Osteocyte (in vitro differentiated cells): ENCODE data around the gene DNMBP. TPM values are rescaled to one million over a fixed set of nuclear protein-coding genes. Genes with fewer than 3 reads are reported as not detected.

Experiments
- DNase-seq: peaks from one replicate; pipeline ENCODE4 v3.0.0; 2021; ENCODE audit warnings: mixed read lengths; ENCODE audit not compliant: unreplicated experiment; ENCODE audit errors: extremely low spot score
- H3K27ac Mint-ChIP-seq: one replicate; pipeline ENCODE4 v1.8.0; 2021; ENCODE audit warnings: mild to moderate bottlenecking, mixed read lengths; ENCODE audit not compliant: unreplicated experiment
- H3K27me3 Mint-ChIP-seq: one replicate; pipeline ENCODE4 v1.8.0; 2021; ENCODE audit warnings: mixed read lengths; ENCODE audit not compliant: unreplicated experiment
- H3K36me3 Mint-ChIP-seq: one replicate; pipeline ENCODE4 v1.8.0; 2021; ENCODE audit warnings: mixed read lengths; ENCODE audit not compliant: unreplicated experiment
- H3K4me1 Mint-ChIP-seq: one replicate; pipeline ENCODE4 v1.8.0; 2021; ENCODE audit warnings: mixed read lengths; ENCODE audit not compliant: unreplicated experiment
- H3K4me3 Mint-ChIP-seq: one replicate; pipeline ENCODE4 v1.8.0; 2021; ENCODE audit warnings: mild to moderate bottlenecking, moderate library complexity, mixed read lengths; ENCODE audit not compliant: unreplicated experiment
- H3K9me3 Mint-ChIP-seq: one replicate; pipeline ENCODE4 v1.8.0; 2021; ENCODE audit warnings: mixed read lengths; ENCODE audit not compliant: unreplicated experiment
- total RNA-seq: library from RNA; stranded (reverse); gene quantifications from 2 replicates; pipeline ENCODE4 v1.2.1, GENCODE V29; 2021
- TF ChIP-seq, protein P1 (sequence below): fragments of 200-600 bp; sonication (generic); IDR thresholded peaks from 2 replicates; pipeline ENCODE4 v1.5.0; 2021; ENCODE audit warnings: antibody characterized with exemption, mild to moderate bottlenecking, moderate library complexity

DNMBP gene
- total RNA-seq, 1 donor from 2014 or later = 16.2 TPM

DNA sequence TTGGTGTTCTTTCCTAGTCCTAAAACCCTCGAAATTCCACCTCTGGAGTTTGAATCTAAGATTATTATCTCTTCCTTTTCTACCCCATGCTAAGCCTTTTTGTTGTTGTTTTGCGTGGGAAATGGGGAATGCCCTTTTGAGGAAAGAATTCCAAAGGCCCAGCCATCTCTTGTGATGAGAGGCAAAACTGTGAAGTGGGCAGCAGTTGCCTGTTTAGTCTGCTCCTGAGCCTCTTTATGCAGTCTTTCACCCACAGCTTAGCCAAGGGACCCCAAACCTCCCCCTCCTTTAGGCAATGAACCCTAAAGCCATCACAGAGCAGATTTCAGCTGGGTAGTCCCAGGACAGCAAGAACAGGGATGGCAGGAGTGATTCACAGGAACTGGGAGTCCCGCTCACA lies 95.5 kb downstream of the DNMBP start:
- Mint-ChIP-seq H3K9me3 (no peaks in the 10 kb centered on the region), H3K4me1 (peaks cover 28% of the 10 kb centered on the region), H3K36me3 (peaks cover 3% of the 10 kb centered on the region), H3K27ac (peak overlapping the region; percentile 28), H3K4me3 (no peak overlapping the region), H3K27me3 (no peaks in the 10 kb centered on the region)
- no peak for DNase-seq
- TF ChIP-seq, protein P1, sequence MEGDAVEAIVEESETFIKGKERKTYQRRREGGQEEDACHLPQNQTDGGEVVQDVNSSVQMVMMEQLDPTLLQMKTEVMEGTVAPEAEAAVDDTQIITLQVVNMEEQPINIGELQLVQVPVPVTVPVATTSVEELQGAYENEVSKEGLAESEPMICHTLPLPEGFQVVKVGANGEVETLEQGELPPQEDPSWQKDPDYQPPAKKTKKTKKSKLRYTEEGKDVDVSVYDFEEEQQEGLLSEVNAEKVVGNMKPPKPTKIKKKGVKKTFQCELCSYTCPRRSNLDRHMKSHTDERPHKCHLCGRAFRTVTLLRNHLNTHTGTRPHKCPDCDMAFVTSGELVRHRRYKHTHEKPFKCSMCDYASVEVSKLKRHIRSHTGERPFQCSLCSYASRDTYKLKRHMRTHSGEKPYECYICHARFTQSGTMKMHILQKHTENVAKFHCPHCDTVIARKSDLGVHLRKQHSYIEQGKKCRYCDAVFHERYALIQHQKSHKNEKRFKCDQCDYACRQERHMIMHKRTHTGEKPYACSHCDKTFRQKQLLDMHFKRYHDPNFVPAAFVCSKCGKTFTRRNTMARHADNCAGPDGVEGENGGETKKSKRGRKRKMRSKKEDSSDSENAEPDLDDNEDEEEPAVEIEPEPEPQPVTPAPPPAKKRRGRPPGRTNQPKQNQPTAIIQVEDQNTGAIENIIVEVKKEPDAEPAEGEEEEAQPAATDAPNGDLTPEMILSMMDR = no peak

DNA sequence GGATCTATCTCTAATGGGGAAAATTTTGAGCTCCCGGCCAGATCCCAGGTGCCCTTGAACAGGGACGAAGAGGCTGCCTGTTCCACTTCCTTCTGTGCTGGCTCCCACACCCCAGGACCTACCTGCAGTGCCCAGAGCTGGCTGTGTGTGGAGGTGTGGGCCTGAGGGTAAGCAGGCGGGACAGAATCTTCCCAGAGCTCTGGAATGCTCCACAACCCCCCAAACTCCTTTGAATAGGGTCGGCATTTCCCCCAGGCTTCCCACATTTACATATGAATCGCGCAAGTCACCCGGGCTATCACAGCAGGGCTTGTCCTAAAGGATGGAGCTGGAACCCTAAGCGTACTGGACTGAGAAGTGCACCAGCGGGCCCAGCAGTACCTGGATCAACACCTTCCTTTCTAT lies 95.9 kb downstream of the DNMBP start:
- TF ChIP-seq, protein P1 = no peak
- Mint-ChIP-seq H3K4me3 (no peak overlapping the region), H3K4me1 (peaks cover 25% of the 10 kb centered on the region), H3K27me3 (no peaks in the 10 kb centered on the region), H3K36me3 (peaks cover 3% of the 10 kb centered on the region), H3K27ac (no peak overlapping the region), H3K9me3 (no peaks in the 10 kb centered on the region)
- no peak for DNase-seq

DNA sequence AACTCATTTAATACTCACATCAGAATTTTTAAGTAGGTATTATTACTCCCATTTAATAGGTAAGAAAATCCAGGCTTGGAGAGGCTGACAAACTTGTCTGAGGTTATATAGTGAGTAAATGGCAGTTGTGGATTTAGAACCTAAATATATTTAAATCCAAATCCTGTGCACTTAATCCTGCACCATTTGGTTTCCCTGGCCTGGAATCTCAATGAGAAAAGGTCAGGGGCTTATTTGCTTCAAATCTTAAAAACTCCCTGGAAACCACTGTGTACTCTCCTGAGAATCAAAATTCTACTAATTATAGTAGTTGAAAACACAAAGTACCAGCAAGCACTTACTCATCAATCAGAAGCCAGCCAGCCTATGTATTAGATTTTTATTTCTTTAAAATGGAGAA lies 97.7 kb downstream of the DNMBP start:
- DNase-seq = no peak
- Mint-ChIP-seq H3K27ac (no peak overlapping the region), H3K4me1 (peaks cover 12% of the 10 kb centered on the region), H3K4me3 (no peak overlapping the region), H3K9me3 (no peaks in the 10 kb centered on the region), H3K27me3 (no peaks in the 10 kb centered on the region), H3K36me3 (peaks cover 13% of the 10 kb centered on the region)
- TF ChIP-seq, protein P1 = no peak

DNA sequence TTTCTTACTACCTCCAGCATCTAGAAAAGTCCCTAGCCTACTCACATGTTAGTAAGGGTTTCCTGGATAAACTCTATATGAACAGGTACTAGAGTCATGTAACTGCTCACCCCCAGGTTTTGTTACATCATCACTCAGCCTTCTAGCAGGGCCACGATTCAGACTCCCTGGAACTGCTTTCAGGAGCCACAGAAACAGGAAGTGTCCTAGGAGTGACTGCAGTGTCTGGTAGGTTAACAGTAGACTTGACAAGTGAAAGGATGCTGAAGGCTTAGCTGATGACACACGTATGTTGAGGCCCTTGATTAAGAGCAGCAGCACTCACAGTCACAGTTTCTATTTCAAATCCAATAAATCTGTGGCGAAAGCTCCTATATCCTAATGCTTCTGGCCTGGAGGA lies 101.2 kb downstream of the DNMBP start:
- Mint-ChIP-seq H3K27ac (no peak overlapping the region), H3K36me3 (peaks cover 33% of the 10 kb centered on the region), H3K9me3 (no peaks in the 10 kb centered on the region), H3K27me3 (no peaks in the 10 kb centered on the region), H3K4me1 (peaks cover 5% of the 10 kb centered on the region), H3K4me3 (no peak overlapping the region)
- TF ChIP-seq, protein P1 = no peak
- DNase-seq = no peak

DNA sequence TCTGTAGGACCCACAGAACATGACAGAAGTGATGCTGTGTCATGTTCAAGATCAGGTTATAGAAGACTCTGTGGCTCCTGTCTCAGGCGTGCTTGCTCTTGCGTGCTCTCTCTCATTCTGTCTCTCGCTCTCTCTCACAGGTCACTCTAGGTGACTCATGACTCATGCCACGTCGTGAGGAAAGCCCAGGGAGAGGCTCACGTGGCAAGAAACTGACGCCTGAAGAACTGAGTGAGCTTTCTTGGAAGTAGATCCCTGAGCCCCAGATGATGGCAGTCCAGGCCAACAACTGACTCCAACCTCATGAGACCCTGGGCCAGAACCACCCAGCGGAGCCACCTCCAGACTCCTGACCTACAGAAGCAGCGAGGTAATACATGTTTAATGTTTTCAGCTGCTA lies 103.3 kb downstream of the DNMBP start:
- Mint-ChIP-seq H3K27ac (no peak overlapping the region), H3K9me3 (no peaks in the 10 kb centered on the region), H3K27me3 (no peaks in the 10 kb centered on the region), H3K36me3 (peaks cover 34% of the 10 kb centered on the region), H3K4me3 (no peak overlapping the region), H3K4me1 (peaks cover 2% of the 10 kb centered on the region)
- TF ChIP-seq, protein P1 = no peak
- no peak for DNase-seq
